GM12865 (cell line): ENCODE results near the gene B3GALT5.

Experiments used
- DNase-seq: peaks from one replicate; pipeline ENCODE4 v3.0.0; 2010; ENCODE audit warnings: low read depth
- H3K4me3 ChIP-seq: 2 replicates; pipeline ENCODE4 v1.5.1; 2011; ENCODE audit warnings: mild to moderate bottlenecking, low read depth, low read length, control low read depth
- TF ChIP-seq, protein P1 (sequence below): IDR thresholded peaks from 2 replicates; pipeline ENCODE4 v1.5.1; 2011; ENCODE audit warnings: low read length, control low read depth, low read depth, inconsistent platforms; ENCODE audit not compliant: insufficient read depth; ENCODE audit errors: missing control alignments

B3GALT5 gene

DNA sequence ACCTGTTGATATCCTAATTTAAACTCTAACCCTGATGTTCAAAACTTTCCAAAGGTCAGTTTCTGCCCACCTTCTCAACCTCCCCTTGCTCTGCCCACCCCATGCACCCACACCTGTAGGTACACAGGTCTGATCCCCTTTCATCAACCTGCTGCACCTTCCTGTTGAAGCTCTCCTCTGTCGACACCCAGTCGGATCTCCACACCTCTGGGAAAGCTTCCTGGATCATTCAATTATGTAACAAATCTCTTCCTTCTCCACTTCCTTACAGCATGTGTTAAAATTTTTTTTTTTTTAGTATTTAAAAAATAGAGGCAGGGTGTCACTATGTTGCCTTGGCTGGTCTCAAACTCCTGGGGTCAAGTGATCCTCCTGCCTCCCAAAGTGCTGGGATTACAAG is 87.6 kb downstream of the B3GALT5 start:
- no peak overlapping the region for H3K4me3 ChIP-seq
- DNase-seq = no peak
- TF ChIP-seq, protein P1, sequence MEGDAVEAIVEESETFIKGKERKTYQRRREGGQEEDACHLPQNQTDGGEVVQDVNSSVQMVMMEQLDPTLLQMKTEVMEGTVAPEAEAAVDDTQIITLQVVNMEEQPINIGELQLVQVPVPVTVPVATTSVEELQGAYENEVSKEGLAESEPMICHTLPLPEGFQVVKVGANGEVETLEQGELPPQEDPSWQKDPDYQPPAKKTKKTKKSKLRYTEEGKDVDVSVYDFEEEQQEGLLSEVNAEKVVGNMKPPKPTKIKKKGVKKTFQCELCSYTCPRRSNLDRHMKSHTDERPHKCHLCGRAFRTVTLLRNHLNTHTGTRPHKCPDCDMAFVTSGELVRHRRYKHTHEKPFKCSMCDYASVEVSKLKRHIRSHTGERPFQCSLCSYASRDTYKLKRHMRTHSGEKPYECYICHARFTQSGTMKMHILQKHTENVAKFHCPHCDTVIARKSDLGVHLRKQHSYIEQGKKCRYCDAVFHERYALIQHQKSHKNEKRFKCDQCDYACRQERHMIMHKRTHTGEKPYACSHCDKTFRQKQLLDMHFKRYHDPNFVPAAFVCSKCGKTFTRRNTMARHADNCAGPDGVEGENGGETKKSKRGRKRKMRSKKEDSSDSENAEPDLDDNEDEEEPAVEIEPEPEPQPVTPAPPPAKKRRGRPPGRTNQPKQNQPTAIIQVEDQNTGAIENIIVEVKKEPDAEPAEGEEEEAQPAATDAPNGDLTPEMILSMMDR = no peak

- DNase-seq = no peak
- TF ChIP-seq, protein P1 = no peak
- no peak overlapping the region for H3K4me3 ChIP-seq
Observed at GRCh38 chr21:39703578-39703977, 90.8 kb downstream of the B3GALT5 start.

DNA sequence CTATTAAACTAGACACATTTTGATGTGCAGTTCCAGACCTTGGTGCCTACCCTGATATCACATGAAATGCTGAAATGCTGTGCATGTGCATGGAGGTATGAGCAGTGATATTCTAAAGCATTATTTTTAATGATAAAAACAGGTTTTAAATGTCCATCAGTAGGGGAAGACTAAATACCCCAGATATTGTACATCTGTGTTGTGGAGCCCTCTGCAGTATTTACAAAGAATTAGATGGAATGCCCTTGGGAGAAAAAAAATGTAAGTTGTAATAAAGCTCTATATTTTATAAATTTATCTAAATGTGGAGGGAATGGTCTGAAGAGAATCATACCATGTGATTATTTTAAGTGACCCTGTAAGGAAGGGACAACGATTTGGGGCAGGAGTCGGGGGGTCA is 93.1 kb downstream of the B3GALT5 start:
- no peak for DNase-seq
- H3K4me3 ChIP-seq = no peak overlapping the region
- TF ChIP-seq, protein P1 = no peak

- TF ChIP-seq, protein P1 = no peak
- DNase-seq = no peak
- H3K4me3 ChIP-seq = no peak overlapping the region
Observed at GRCh38 chr21:39707316-39707715, 94.6 kb downstream of the B3GALT5 start.

- H3K4me3 ChIP-seq = no peak overlapping the region
- DNase-seq = no peak
- TF ChIP-seq, protein P1 = no peak
Observed at GRCh38 chr21:39710866-39711265, 98.1 kb downstream of the B3GALT5 start.

GRCh38 chr21:39712273-39712672 is 99.5 kb downstream of the B3GALT5 start:
- no peak for DNase-seq
- no peak overlapping the region for H3K4me3 ChIP-seq
- TF ChIP-seq, protein P1 = no peak

- DNase-seq = no peak
- H3K4me3 ChIP-seq = no peak overlapping the region
- TF ChIP-seq, protein P1 = no peak
Observed at GRCh38 chr21:39712976-39713375, 100.2 kb downstream of the B3GALT5 start.
